ENCODE results near the gene FOXP3.

DNA sequence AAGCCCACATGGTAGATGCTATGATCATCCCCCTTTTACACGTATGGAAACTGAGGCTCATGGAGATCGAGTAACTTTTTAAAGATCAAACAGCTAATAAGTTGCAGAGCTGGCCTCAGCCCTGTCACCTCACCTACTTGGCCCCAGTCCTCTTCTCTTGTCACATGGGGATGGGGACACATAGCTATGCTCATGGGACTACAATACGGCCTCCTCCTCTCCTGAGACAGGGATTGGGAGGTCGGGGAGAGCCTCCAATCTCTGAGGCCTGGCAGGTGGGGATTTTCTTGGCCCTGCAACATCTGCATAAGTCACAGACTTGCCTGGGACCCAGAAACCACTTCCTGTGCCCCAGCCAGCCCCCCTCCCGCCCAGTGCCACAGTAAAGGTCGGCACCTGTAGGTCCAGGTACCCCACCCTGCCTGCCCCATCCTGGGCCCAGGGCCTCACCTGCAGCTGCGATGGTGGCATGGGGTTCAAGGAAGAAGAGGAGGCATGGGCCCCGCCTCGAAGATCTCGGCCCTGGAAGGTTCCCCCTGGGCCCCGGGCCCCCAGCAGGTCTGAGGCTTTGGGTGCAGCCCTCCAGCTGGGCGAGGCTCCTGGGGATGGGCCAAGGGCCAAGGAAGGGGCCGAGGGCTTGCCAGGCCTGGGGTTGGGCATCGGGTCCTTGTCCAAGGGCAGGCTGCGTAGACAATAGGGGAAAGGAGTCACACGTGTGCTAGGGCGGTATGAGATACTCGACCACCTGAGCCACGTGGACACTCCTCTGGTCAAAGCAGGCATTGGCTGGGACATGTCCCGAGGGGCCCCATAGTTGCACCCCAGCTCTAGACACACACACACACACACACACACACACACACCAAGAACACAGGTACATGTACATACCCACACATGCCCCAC, 6.4 kb downstream of the FOXP3 start:
- TF ChIP-seq POLR2A (IDR thresholded peaks at IDR 0.05; ENCODE audit: low read depth, low read length) (no peak), EZH2 (IDR thresholded peaks at IDR 0.05; ENCODE audit: borderline replicate concordance, low read depth, low read length, severe bottlenecking) (no peak), POLR2AphosphoS5 (IDR thresholded peaks at IDR 0.05; ENCODE audit: insufficient read depth, low read depth, low read length) (no peak), JUN (IDR thresholded peaks at IDR 0.05; ENCODE audit: borderline replicate concordance, insufficient read depth, insufficient read length, low read depth) (no peak)
- TF ChIP-seq, protein P1, sequence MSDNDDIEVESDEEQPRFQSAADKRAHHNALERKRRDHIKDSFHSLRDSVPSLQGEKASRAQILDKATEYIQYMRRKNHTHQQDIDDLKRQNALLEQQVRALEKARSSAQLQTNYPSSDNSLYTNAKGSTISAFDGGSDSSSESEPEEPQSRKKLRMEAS (IDR thresholded peaks at IDR 0.05; ENCODE audit: insufficient read depth, insufficient read length): no peak
- TF ChIP-seq, protein P2, sequence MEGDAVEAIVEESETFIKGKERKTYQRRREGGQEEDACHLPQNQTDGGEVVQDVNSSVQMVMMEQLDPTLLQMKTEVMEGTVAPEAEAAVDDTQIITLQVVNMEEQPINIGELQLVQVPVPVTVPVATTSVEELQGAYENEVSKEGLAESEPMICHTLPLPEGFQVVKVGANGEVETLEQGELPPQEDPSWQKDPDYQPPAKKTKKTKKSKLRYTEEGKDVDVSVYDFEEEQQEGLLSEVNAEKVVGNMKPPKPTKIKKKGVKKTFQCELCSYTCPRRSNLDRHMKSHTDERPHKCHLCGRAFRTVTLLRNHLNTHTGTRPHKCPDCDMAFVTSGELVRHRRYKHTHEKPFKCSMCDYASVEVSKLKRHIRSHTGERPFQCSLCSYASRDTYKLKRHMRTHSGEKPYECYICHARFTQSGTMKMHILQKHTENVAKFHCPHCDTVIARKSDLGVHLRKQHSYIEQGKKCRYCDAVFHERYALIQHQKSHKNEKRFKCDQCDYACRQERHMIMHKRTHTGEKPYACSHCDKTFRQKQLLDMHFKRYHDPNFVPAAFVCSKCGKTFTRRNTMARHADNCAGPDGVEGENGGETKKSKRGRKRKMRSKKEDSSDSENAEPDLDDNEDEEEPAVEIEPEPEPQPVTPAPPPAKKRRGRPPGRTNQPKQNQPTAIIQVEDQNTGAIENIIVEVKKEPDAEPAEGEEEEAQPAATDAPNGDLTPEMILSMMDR (IDR thresholded peaks at IDR 0.05; ENCODE audit: extremely low read depth in 1 of 2, insufficient read depth in 1 of 2, low read depth in 1 of 2, low read length in 2 of 2): no peak

Data from endothelial cell of umbilical vein (primary cell).